ENCODE measurements around the gene TRIM63. TPM values are rescaled to one million over a fixed set of nuclear protein-coding genes. Genes with fewer than 3 reads are reported as not detected.

The TRIM63 gene
- polyA plus RNA-seq, 1 of the 3 experiments (the other 2 are of a cell fraction), result not detected

DNA sequence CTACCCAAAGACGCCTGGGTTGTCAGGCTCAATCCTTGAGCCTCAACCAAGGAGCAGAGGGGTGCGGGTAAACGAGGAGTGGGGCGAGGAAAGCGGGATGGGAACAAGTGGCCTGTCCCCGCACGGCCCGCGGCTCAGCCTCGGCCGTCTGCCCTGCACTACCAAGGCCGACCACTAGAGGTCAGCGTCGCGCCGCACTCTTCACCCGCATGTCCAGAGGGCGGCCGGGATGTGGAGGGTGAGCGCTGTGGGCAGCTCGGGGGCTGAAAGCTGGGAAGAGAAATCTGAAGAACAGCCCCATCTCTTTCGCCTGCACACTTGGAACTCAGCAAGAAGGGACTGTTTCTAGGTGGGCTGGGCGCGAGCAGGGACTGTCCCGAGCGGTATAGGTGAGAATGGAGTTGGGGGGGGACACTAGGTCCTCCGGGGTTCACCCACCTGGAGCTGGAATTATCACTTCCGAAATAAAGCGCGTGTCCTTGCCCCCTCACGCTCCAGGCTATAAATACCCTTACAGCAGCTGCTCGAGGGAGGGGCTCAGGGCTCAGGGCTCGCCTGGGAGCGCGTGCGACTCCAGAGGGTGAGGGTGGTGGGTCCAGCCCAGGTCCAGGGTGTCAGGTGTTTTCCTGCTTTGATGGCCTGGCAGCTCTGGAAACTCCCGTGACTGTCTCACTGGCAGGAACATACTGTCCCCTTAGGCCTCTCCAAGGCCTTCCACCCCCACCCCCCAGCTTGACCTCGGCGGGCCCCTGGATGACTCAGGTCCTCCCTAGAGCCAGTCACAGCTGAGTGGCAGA, 31.3 kb downstream of the TRIM63 start:
- ChIA-PET POLR2A (interaction anchor here (0.7 to 2.1 kb wide), 3 partner anchors 14 to 141 kb away, joined by 3 to 13 read pairs (median 4); partner anchors contain the start of gene EXTL1), CTCF (interaction anchor here (0.6 to 4.1 kb wide), 47 partner anchors 9 to 849 kb away, joined by 3 to 58 read pairs (median 5); partner anchors contain the start of genes CEP85, EXTL1, PAFAH2 and PDIK1L)
- no peaks in the 10 kb centered on the region for H4K20me1 ChIP-seq (ENCODE audit: insufficient read depth)
- peak overlapping the region; percentile 66; the same call in 1 of the 2 replicates for H3K9ac ChIP-seq
- H3K27ac ChIP-seq (ENCODE audit: low read depth in 2 of 2, low read length in 1 of 2), result peak overlapping the region in 1 of 2 experiments; percentile 69; a peak in 1 of 4 replicates
- H3K9me3 ChIP-seq, result no peaks in the 10 kb centered on the region
- peaks cover 4% of the 10 kb centered on the region for H3F3A ChIP-seq (replicated peaks; ENCODE audit: insufficient read depth)
- H3K4me1 ChIP-seq (ENCODE audit: control insufficient read depth in 1 of 2, insufficient read depth in 2 of 2, low read depth in 1 of 2, low read length in 1 of 2), result peaks cover 0 to 12% of the 10 kb centered on the region in 2 experiments; a peak in 1 of 4 replicates
- H3K79me2 ChIP-seq (ENCODE audit: insufficient read depth), result no peaks in the 10 kb centered on the region
- H3K4me3 ChIP-seq (ENCODE audit: low read depth in 2 of 2, low read length in 1 of 2), result peak overlapping the region; percentile 87 to 99
- DNase-seq, result peak; percentile 95
- peaks cover 5% of the 10 kb centered on the region; the same call in 1 of the 2 replicates for H3K27me3 ChIP-seq (ENCODE audit: insufficient read depth)
- H2AFZ ChIP-seq (ENCODE audit: low read depth), result peak overlapping the region; percentile 100
- H3K9me2 ChIP-seq, result no peaks in the 10 kb centered on the region
- 0% methylated on average over 17 of the region's 39 CpGs for WGBS (ENCODE audit: low lambda C conversion rate)
- H3K4me2 ChIP-seq, result peak overlapping the region; percentile 98
- no peaks in the 10 kb centered on the region for H3K36me3 ChIP-seq (replicated peaks in 1 of 2; ENCODE audit: control insufficient read depth in 1 of 2, insufficient read depth in 2 of 2, low read length in 1 of 2)
- TF ChIP-seq FOXM1 (IDR thresholded peaks at IDR 0.05; ENCODE audit: low read depth) (no peak), RAD21 (IDR thresholded peaks at IDR 0.05; ENCODE audit: low read length) (peak; percentile 84), YY1 (IDR thresholded peaks at IDR 0.05; ENCODE audit: low read depth) (no peak), JUND (IDR thresholded peaks at IDR 0.05) (no peak), TEAD4 (IDR thresholded peaks at IDR 0.05; ENCODE audit: borderline replicate concordance, insufficient read depth) (no peak), POLR2AphosphoS5 (IDR thresholded peaks at IDR 0.05; ENCODE audit: low read depth, low read length) (no peak), ZBTB33 (IDR thresholded peaks at IDR 0.05; ENCODE audit: borderline replicate concordance, low read depth) (no peak), MEF2A (IDR thresholded peaks at IDR 0.05; ENCODE audit: borderline replicate concordance, low read depth) (no peak), RCOR1 (IDR thresholded peaks at IDR 0.05; ENCODE audit: low read length) (no peak), SMC3 (IDR thresholded peaks at IDR 0.05; ENCODE audit: low read depth, low read length) (peak; percentile 74), SIN3A (IDR thresholded peaks at IDR 0.05; ENCODE audit: borderline replicate concordance, low read depth, low read length) (no peak), MAX (IDR thresholded peaks at IDR 0.05; ENCODE audit: low read depth) (no peak; the same call in 1 of the 2 replicates), NRF1 (IDR thresholded peaks at IDR 0.05; ENCODE audit: low read depth, low read length) (no peak), IRF3 (IDR thresholded peaks at IDR 0.05; ENCODE audit: low read depth, low read length) (no peak), CHD2 (IDR thresholded peaks at IDR 0.05; ENCODE audit: low read length, partially characterized antibody) (no peak), ELF1 (IDR thresholded peaks at IDR 0.05) (no peak), GABPA (IDR thresholded peaks at IDR 0.05; ENCODE audit: low read depth) (no peak), FOSL2 (IDR thresholded peaks at IDR 0.05; ENCODE audit: borderline replicate concordance, low read depth) (no peak), MXI1 (IDR thresholded peaks at IDR 0.05; ENCODE audit: low read depth, low read length) (peak; percentile 70; the same call in 1 of the 2 replicates), TCF12 (IDR thresholded peaks at IDR 0.05) (no peak), TAF1 (IDR thresholded peaks at IDR 0.05; ENCODE audit: borderline replicate concordance, low read depth, low read length) (no peak), RFX5 (IDR thresholded peaks at IDR 0.05; ENCODE audit: low read length) (no peak)
- TF ChIP-seq, protein P1, sequence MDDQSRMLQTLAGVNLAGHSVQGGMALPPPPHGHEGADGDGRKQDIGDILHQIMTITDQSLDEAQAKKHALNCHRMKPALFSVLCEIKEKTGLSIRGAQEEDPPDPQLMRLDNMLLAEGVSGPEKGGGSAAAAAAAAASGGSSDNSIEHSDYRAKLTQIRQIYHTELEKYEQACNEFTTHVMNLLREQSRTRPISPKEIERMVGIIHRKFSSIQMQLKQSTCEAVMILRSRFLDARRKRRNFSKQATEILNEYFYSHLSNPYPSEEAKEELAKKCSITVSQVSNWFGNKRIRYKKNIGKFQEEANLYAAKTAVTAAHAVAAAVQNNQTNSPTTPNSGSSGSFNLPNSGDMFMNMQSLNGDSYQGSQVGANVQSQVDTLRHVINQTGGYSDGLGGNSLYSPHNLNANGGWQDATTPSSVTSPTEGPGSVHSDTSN (IDR thresholded peaks at IDR 0.05), result no peak
- TF ChIP-seq, protein P2, sequence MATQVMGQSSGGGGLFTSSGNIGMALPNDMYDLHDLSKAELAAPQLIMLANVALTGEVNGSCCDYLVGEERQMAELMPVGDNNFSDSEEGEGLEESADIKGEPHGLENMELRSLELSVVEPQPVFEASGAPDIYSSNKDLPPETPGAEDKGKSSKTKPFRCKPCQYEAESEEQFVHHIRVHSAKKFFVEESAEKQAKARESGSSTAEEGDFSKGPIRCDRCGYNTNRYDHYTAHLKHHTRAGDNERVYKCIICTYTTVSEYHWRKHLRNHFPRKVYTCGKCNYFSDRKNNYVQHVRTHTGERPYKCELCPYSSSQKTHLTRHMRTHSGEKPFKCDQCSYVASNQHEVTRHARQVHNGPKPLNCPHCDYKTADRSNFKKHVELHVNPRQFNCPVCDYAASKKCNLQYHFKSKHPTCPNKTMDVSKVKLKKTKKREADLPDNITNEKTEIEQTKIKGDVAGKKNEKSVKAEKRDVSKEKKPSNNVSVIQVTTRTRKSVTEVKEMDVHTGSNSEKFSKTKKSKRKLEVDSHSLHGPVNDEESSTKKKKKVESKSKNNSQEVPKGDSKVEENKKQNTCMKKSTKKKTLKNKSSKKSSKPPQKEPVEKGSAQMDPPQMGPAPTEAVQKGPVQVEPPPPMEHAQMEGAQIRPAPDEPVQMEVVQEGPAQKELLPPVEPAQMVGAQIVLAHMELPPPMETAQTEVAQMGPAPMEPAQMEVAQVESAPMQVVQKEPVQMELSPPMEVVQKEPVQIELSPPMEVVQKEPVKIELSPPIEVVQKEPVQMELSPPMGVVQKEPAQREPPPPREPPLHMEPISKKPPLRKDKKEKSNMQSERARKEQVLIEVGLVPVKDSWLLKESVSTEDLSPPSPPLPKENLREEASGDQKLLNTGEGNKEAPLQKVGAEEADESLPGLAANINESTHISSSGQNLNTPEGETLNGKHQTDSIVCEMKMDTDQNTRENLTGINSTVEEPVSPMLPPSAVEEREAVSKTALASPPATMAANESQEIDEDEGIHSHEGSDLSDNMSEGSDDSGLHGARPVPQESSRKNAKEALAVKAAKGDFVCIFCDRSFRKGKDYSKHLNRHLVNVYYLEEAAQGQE (IDR thresholded peaks at IDR 0.05; ENCODE audit: low read depth, low read length), result no peak
- TF ChIP-seq, protein P3, sequence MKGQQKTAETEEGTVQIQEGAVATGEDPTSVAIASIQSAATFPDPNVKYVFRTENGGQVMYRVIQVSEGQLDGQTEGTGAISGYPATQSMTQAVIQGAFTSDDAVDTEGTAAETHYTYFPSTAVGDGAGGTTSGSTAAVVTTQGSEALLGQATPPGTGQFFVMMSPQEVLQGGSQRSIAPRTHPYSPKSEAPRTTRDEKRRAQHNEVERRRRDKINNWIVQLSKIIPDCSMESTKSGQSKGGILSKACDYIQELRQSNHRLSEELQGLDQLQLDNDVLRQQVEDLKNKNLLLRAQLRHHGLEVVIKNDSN (IDR thresholded peaks at IDR 0.05; ENCODE audit: borderline replicate concordance, low read depth), result no peak

All from SK-N-SH (cell line).